Activated T-cell treated with anti-CD3 and anti-CD28 coated beads for 48 hours (primary cell): ENCODE results near the gene UTS2B.
"Not testable (repeated sequence)": the region's sequence is repeated elsewhere in the genome, so short reads cannot be mapped to it uniquely, and the experiment has no call there.

Experiments used
- DNase-seq: peaks from one replicate; pipeline ENCODE4 v3.0.0-alpha.2; 2020; ENCODE audit warnings: low read depth

The UTS2B gene

DNA sequence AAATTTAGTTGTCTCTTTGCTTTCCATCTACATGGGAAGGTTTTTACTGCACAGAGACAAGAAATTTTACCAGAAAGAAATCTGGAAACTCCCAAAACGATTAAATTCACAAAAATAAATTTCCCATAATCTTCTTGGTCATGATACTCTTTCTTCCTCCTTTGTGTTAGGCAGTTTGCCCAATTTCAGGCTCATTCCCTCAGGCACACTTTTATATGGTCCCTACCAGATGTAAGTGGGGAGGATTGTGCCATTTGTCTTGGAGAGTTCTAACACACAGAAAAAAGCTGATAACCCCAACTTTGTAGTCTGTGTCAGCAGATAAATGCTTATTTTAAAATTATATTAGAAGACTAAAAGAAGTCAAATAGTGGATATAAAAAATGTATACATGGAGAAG is 50.2 kb downstream of the UTS2B start:
- DNase-seq, result no peak

- no peak for DNase-seq
Observed at GRCh38 chr3:191275751-191276150, 54.6 kb downstream of the UTS2B start.

GRCh38 chr3:191275244-191275643 is 55.1 kb downstream of the UTS2B start:
- not testable (repeated sequence) for DNase-seq

DNA sequence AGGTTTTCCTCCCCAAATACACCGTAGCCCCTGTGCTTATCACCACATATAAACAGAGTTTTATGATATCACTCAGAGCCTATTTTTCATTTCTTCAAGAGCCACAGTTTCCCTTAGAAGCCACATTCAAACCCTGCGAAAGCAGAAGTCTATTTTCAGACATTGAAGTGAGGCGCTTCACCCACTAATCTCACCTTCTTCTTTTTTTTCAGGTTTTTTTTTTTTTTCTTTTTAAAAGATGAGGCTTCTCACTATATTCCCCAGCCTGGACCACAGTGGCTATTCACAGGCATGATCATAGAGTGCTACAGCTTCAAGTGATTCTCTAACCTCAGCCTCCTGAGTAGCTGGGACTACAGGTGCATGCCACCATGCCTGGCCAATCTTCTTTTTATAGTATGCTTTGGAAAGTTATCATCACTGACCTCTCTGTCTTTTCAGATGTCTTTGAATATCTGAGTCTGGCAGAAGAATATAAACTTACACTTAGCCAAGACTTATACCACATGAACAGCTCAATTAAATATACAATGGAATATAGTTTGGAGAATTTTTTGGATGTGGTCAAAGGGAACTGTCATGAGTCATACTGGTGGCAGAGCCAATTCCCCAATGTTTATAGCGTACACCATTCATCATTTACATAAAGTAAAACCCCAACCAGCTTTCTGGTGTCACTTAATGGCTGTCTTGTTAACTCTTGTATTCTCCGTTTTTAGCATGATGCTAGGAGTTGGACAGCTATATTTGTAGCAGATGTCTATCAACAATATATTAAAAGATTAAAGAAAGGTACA is 60.8 kb downstream of the UTS2B start:
- no peak for DNase-seq

DNA sequence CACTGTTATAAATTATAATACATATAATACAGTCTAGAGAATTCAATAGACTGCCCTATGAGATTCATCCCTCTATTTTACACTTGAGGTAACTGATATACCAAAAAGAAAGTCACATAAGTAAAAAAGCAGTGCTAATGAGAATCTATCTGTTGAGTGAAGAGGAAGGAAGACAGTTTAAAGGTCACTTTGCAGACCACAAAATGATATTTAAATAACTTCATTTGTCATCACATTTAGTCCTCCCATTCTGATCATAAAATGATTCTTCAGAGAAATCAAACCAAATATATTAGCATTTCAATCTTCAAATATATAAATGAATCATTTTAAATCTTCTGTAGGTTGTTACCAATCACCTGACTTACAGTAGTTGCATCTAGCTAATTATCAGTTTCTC is 61.6 kb downstream of the UTS2B start:
- no peak for DNase-seq

GRCh38 chr3:191263850-191264249 is 66.5 kb downstream of the UTS2B start:
- DNase-seq, result no peak

DNA sequence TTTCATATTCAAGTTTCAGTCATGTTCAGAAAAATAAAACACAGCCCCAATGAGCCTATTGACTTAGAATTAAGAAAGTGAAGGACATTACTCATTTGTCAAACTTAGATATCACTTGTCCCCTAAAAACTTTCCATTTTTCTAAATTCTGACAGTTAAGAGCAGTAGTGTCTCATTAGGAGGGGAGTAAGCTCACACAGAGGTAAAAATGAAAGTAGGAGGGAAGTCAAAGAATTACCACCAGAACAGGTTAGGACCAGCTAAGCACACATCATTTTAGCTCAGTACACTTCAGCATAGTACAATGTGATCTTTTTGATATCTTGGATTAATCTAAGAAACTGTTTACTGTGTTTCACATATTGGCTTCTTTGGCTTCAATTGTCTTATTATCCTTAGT is 67.0 kb downstream of the UTS2B start:
- DNase-seq, result no peak

DNA sequence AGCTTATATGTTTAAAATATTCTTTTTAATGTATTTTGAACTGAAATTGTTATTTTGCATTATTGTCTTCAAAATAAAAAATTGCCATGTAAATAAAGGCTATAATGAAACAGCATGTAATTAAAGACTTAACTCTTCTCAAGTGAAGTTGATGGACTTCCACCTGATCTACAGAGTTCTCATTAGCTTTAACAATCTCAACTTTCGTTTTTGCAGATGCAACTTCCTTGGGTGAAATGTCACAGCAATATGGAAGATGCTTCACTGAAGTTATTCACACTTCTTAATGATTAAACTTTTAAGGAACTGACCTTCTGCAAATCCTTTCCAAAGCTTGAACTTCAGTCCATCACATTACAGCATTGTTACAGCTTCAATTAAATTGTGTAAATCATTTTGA is 67.7 kb downstream of the UTS2B start:
- DNase-seq, result no peak

DNA sequence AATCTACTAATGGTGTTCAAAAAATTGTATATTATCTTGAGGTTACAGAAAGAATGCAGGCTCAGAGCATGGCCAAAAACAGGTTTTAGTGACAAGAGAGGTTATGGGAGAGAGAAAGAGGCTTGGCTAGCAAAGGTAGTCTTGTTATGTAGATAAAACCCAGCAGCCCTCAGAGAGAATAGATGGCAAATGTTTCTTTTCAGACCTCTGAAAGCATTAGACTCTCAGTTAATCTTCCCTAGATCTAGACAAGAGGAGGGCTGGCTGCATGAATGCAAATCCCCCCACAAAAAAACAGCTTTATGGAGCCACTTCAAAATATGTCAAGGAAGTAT is 69.1 kb downstream of the UTS2B start:
- no peak for DNase-seq

DNA sequence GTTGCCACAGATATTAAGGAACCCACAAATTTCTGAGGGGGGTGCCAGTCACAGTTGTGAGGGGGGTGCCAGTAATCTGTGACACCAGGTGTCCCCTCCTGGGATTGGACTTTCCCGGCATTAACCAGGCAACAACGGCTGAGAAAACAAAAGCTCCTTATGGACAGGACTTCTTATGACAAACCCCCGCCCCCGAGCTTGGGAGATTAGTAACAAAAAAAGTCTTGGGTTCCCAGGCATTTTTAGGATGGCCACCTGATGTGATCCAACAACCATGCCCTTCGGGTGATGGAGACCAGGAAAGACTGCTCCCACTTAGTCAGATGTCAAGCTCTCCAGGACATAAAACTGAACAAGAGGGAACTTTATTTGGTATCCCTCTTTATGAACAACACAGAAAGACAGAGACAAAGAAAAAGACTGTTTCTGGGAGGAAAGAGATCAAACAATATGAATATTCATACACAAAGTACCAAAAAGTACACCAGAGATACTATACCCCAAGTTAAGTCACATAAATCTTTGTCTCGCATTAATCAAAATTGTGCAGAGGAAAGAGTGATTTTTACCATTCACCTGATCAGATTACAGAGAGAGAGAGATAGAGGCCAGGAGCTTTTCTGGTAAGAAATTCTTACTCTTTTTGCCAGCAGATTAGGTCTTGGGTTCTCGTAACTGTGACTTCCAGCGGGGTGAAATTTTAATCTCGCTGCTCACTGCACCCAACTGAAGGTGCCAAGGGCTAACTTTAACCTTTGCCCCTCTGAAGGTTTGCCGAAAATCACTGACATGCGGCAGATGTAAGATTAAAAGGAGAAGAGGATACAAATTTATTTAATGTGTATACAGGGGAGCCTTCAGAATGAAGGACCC is 69.7 kb downstream of the UTS2B start:
- no peak for DNase-seq

DNA sequence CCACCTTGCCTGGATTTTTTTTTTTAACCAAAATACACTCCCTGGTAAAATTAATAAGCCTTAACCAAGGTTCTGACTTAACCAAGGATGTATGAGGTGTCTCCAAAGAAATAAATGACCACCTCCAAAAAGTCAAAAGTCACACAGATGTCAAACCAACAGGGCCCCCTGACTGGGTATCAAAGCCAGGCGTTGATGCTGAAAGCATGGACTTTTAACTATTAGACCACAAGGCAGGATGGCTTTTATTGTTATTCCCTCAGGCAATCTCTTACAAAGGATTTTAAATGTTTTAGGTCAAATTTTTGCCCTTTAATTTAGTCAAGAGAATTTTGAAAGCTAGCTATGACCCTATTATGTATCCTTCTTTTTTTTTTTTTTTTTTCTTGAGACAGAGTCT is 70.8 kb downstream of the UTS2B start:
- DNase-seq, result no peak

- DNase-seq, result no peak
Observed at GRCh38 chr3:191257286-191257685, 73.0 kb downstream of the UTS2B start.

- no peak for DNase-seq
Observed at GRCh38 chr3:191256405-191256804, 73.9 kb downstream of the UTS2B start.

- DNase-seq, result no peak
Observed at GRCh38 chr3:191255156-191255555, 75.2 kb downstream of the UTS2B start.

DNA sequence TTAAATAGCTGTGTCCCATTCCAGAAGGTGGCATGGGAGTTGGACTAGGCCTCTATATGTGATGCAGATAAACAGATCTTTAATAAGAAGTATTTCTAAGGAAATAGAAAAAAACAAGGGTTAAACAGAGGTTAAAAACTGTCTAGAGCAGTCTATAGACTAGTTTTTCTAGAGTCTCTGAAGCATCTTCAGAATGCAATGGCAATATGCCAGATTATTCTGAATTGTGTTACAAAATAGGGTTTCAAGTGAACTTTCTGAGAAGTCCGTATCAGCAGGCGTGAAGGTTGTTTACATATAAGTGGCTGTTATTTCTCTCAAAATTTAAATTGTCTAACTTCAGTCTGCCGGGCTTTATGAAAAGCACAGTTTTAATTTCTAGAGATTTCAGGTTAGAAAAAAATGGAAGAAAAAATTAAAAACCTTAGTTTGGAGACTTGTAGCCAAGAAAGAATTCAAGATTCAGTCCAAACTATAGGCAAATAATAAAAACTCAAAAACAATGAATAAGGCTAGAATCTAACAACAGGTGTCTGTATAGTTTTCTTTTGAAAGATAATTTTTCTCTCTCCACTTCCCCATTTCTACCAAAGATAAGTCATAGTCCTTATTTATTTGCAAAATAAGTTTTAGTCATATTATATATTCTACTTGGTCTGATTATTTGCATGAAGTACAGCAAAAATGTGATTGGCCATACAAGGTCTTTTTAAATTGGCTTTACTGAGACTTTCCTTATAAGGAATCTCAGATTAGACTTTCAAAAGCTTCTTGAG is 76.0 kb downstream of the UTS2B start:
- no peak for DNase-seq

- DNase-seq, result no peak
Observed at GRCh38 chr3:191253089-191253799, 77.1 kb downstream of the UTS2B start.

- no peak for DNase-seq
Observed at GRCh38 chr3:191246630-191247029, 83.7 kb downstream of the UTS2B start.

DNA sequence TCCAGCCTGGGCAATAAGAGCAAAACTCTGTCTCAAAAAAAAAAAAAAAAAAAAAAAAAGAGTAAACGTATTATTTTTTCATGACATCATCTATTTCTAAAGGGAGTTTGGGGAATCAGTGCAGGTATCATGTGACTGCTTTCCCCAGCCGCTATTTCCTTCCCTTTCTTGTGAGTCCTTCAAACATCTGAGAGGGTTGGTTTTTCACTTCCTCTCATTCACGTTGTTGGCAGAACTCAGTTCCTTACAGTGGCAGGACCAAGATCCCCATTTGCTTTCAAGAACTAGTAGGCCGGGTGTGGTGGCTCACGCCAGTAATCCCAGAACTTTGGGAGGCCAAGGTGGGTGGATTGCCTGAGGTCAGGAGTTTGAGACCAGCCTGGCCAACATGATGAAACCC is 84.3 kb downstream of the UTS2B start:
- not testable (repeated sequence) for DNase-seq

DNA sequence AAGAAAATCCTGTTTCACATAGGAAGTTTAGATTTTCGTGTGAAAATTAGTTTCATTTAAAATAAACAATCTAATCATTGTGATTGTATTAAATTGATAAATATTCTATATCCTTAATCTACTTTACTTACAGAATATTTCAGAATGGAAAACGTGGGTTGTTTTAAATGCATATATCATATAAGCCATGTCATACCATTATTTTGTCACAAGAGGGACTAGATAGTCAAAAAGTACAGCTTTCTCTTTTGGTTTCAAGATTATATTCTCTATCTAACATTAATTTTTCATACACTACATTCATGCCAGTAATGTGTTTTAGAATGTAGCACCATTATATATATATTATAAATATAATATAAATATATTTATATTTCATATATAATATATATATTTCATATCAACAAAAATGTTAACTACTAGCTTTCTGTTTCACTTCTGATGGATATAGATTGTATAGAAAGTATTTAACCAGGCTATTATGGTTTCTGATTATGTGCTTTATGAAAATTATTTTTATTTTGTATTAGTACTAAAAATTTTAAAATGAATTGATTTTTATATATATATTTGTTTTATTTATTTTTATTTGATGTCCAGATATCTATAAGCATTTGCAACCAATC is 86.0 kb downstream of the UTS2B start:
- no peak for DNase-seq

GRCh38 chr3:191240486-191240885 is 89.8 kb downstream of the UTS2B start:
- DNase-seq, result no peak

DNA sequence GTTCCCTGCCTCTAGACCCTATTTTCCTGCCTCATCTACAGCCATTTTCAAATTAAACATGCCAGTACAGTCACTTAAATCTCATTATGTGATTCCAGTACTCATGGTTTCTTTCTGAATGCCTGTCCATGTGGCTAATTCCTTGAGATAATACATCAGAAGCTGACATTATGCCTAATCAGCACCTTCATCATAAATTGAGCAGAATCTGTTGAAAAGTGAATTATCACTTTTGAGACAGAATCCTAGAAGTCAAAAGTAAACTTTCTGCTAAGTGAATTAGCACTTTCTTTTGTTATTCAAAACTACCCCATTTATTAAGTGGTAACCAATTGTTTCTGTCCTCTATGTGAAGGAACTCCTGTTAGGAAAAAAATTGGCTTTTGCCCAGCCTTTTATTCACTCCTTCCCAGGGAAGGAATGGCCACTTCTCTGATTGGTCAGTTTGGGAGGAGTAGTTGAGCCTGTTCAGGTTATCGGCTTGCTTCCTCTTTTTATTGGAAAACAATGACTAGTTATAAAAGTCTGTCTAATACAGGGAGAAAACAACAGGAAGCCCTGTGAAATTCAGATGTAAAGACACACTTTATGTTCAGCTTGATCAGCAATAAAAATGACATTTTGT is 90.8 kb downstream of the UTS2B start:
- no peak for DNase-seq
